ENCODE results near the gene MALSU1. TPM values are rescaled to one million over a fixed set of nuclear protein-coding genes. Genes with fewer than 3 reads are reported as not detected.

MALSU1 gene
- total RNA-seq: 10 to 100 TPM; 32.3 to 35.1 TPM
- long read RNA-seq, transcript MALSU1-202 (4 exons, 3,044 nt): major isoform, 16 of 18 reads
- long read RNA-seq, partial matches to known transcripts: 0 of 18 reads
- long read RNA-seq, other reads (novel, unspliced or antisense): 1 of 18 reads

- ATAC-seq (peak; percentile 100), DNase-seq (peak; percentile 96 to 99)
- intact Hi-C loops (cut with DNase I, micrococcal nuclease): no loop called here
These were observed at the start of gene MALSU1 for GRCh38 chr7:23298885-23299769. Gene MALSU1, plus strand, starts transcription at chr7:23299339. Its CDS starts 14 bp downstream, at chr7:23299353.

- intact Hi-C loops (cut with DNase I, micrococcal nuclease): no loop called here
- ATAC-seq: no peak
- no peak for DNase-seq
These were observed 49.7 kb upstream of the MALSU1 start for GRCh38 chr7:23249486-23249885.

- ATAC-seq (no peak), DNase-seq (no peak)
- intact Hi-C loops (cut with DNase I, micrococcal nuclease): no loop called here
These were observed 45.0 kb upstream of the MALSU1 start for GRCh38 chr7:23254051-23254681.

GRCh38 chr7:23256731-23257130, 42.4 kb upstream of the MALSU1 start:
- no peak for ATAC-seq
- DNase-seq: no peak
- intact Hi-C loops (cut with DNase I, micrococcal nuclease): no loop called here

- ATAC-seq (no peak), DNase-seq (no peak)
- intact Hi-C loops (cut with DNase I, micrococcal nuclease): no loop called here
These were observed 38.8 kb upstream of the MALSU1 start for GRCh38 chr7:23260371-23260770.

- peak in 1 of 2 donors; percentile 54 for DNase-seq
- ATAC-seq: peak; percentile 68
- intact Hi-C loops (cut with DNase I, micrococcal nuclease): no loop called here
These were observed 37.2 kb upstream of the MALSU1 start for GRCh38 chr7:23261843-23262452.

GRCh38 chr7:23264916-23265458, 34.2 kb upstream of the MALSU1 start:
- ATAC-seq (no peak), DNase-seq (no peak)
- intact Hi-C loops (cut with DNase I, micrococcal nuclease): no loop called here

GRCh38 chr7:23266918-23267317, 32.2 kb upstream of the MALSU1 start:
- DNase-seq (no peak), ATAC-seq (no peak)
- intact Hi-C loops (cut with DNase I, micrococcal nuclease): no loop called here

GRCh38 chr7:23267357-23267756, 31.8 kb upstream of the MALSU1 start:
- DNase-seq (no peak), ATAC-seq (no peak)
- intact Hi-C loops (cut with DNase I, micrococcal nuclease): no loop called here

GRCh38 chr7:23268167-23268566, 31.0 kb upstream of the MALSU1 start:
- no peak for ATAC-seq
- DNase-seq: no peak
- intact Hi-C loops (cut with DNase I, micrococcal nuclease): no loop called here

- no peak for DNase-seq
- ATAC-seq: no peak
- intact Hi-C loops (cut with DNase I, micrococcal nuclease): no loop called here
These were observed 30.4 kb upstream of the MALSU1 start for GRCh38 chr7:23268746-23269145.

- intact Hi-C loops (cut with DNase I, micrococcal nuclease): no loop called here
- no peak for DNase-seq
These were observed 26.9 kb upstream of the MALSU1 start for GRCh38 chr7:23272275-23272674.

GRCh38 chr7:23273141-23273599, 26.0 kb upstream of the MALSU1 start:
- DNase-seq (peak; percentile 90 to 97), ATAC-seq (peak; percentile 98)
- intact Hi-C loops (cut with DNase I, micrococcal nuclease): no loop called here

More at GRCh38 chr7:23272275-23272674, 26.9 kb upstream of the MALSU1 start:
- ATAC-seq: no peak

GRCh38 chr7:23275912-23276311, 23.2 kb upstream of the MALSU1 start:
- intact Hi-C loops (cut with DNase I, micrococcal nuclease): no loop called here
- ATAC-seq (no peak), DNase-seq (no peak)

GRCh38 chr7:23276376-23276775, 22.8 kb upstream of the MALSU1 start:
- intact Hi-C loops (cut with DNase I, micrococcal nuclease): no loop called here
- ATAC-seq (no peak), DNase-seq (no peak)

GRCh38 chr7:23276947-23277346, 22.2 kb upstream of the MALSU1 start:
- no peak for DNase-seq
- ATAC-seq: no peak
- intact Hi-C loops (cut with DNase I, micrococcal nuclease): no loop called here

- intact Hi-C loops (cut with DNase I, micrococcal nuclease): no loop called here
- DNase-seq (no peak), ATAC-seq (peak; percentile 44)
These were observed 21.7 kb upstream of the MALSU1 start for GRCh38 chr7:23277359-23277989.

GRCh38 chr7:23279819-23280525, 19.2 kb upstream of the MALSU1 start:
- intact Hi-C loops (cut with DNase I, micrococcal nuclease): no loop called here
- DNase-seq (no peak), ATAC-seq (no peak)
